Measurements from ENCODE around the gene PTPRC. TPM values are rescaled to one million over a fixed set of nuclear protein-coding genes. Genes with fewer than 3 reads are reported as not detected.

PTPRC gene
- total and polyA plus RNA-seq, 2 donors (not counting 3 experiments of a cell fraction or from before 2014, with no cell fraction given), result not detected

- FAIRE-seq (no peak), DNase-seq (ENCODE audit: low read depth, low spot score) (no peak)
- no peak overlapping the region for H3K27ac ChIP-seq (ENCODE audit: insufficient read depth, low read depth, low read length)
- peaks cover 16% of the 10 kb centered on the region for H3K4me1 ChIP-seq (ENCODE audit: control insufficient read depth, extremely low read depth, insufficient read depth, low read length)
- intact Hi-C loops (cut with micrococcal nuclease) (no loop called here), dilution Hi-C loops (cut with MboI; ENCODE audit: extremely low pct_ligation_motif_present, low sequenced_read_pairs) (no loop called here)
- H3K79me2 ChIP-seq (ENCODE audit: control insufficient read depth, insufficient read depth, low read length), result no peaks in the 10 kb centered on the region
- H3K4me3 ChIP-seq (replicated peaks in 1 of 3; ENCODE audit: insufficient read depth in 1 of 3, low read depth in 1 of 3, low read length in 3 of 3), result no peak overlapping the region
- H2AFZ ChIP-seq (ENCODE audit: low read depth, low read length), result no peak overlapping the region
- no peaks in the 10 kb centered on the region for H4K20me1 ChIP-seq (replicated peaks; ENCODE audit: control insufficient read depth, extremely low read depth, insufficient read depth, low read length)
- no TSS peak for BruUV-seq (replicated peaks)
- H3K4me2 ChIP-seq (ENCODE audit: insufficient read depth, low read length), result no peak overlapping the region
- H3K9ac ChIP-seq (replicated peaks; ENCODE audit: extremely low read depth, insufficient read depth, low read length), result no peak overlapping the region
- CTCF ChIA-PET, result no interaction called here
- H3K9me1 ChIP-seq (replicated peaks; ENCODE audit: control insufficient read depth, extremely low read depth, insufficient read depth, low read length), result no peaks in the 10 kb centered on the region
- no peaks in the 10 kb centered on the region for H3K36me3 ChIP-seq (ENCODE audit: control insufficient read depth in 2 of 2, extremely low read depth in 1 of 2, insufficient read depth in 2 of 2, low read length in 2 of 2)
- no peak for TF ChIP-seq POLR2AphosphoS5 (IDR thresholded peaks at IDR 0.05; ENCODE audit: insufficient read depth, low read depth, low read length)
- no peak for TF ChIP-seq GATA2 (IDR thresholded peaks at IDR 0.05; ENCODE audit: insufficient read depth, insufficient read length, low read depth, low read length)
- TF ChIP-seq MYC (IDR thresholded peaks at IDR 0.05; ENCODE audit: low read depth, low read length), result no peak
- TF ChIP-seq POLR2A (IDR thresholded peaks at IDR 0.05; ENCODE audit: low read depth, low read length), result no peak
- TF ChIP-seq EZH2 (IDR thresholded peaks at IDR 0.05; ENCODE audit: borderline replicate concordance, low read depth, low read length, severe bottlenecking), result no peak
- TF ChIP-seq CTCF (IDR thresholded peaks at IDR 0.05; ENCODE audit: extremely low read depth in 1 of 2, insufficient read depth in 1 of 2, low read depth in 1 of 2, low read length in 2 of 2), result no peak
- TF ChIP-seq MAX (IDR thresholded peaks at IDR 0.05; ENCODE audit: insufficient read depth, insufficient read length), result no peak
- no peaks in the 10 kb centered on the region for H3K9me3 ChIP-seq (replicated peaks; ENCODE audit: control insufficient read depth, insufficient read depth, low read length)
- H3K27me3 ChIP-seq (ENCODE audit: control insufficient read depth in 2 of 2, insufficient read depth in 2 of 2, low read length in 2 of 2), result no peaks in the 10 kb centered on the region
- POLR2A ChIA-PET, result interaction anchor here (0.7 kb wide), 1 partner anchor 11 kb away, joined by 3 read pairs; no protein-coding TSS in a partner anchor
These were observed 32.3 kb downstream of the PTPRC start for GRCh38 chr1:198671136-198671535.
